B cell (primary cell): ENCODE results near the gene CDK5R2. TPM values are rescaled to one million over a fixed set of nuclear protein-coding genes. Genes with fewer than 3 reads are reported as not detected.

Source experiments
- ATAC-seq: fragments of 200-7000 bp; cut with Tn5 transposase; one replicate; pipeline ENCODE4 v1.10.0; 2021; ENCODE audit warnings: low read depth, mild to moderate bottlenecking, moderate number of reproducible peaks, moderate library complexity
- CTCF ChIA-PET: fragments of 350-600 bp; sonication (Branson Sonifier 250); formaldehyde crosslinking; loops from one replicate; lab custom pipeline; 2021; ENCODE audit warnings: antibody characterized with exemption, inconsistent platforms; lab: Charles Lee
- POLR2A ChIA-PET: fragments of 350-600 bp; sonication (Branson Sonifier 250); formaldehyde crosslinking; loops from one replicate; lab custom pipeline; 2021; ENCODE audit warnings: antibody characterized with exemption; lab: Charles Lee
- DNase-seq: peaks from one replicate; pipeline ENCODE4 v3.0.0; 2013
- H2AFZ ChIP-seq: 2 replicates; pipeline ENCODE4 v1.6.1; 2012; ENCODE audit warnings: mild to moderate bottlenecking, low read depth, low read length; ENCODE audit not compliant: insufficient read depth, poor library complexity, severe bottlenecking
- H3K27ac ChIP-seq, 2 donors: 1 replicate in 1 of 2; 2 replicates in 1 of 2; pipeline ENCODE4 v1.5.1; 2012 to 2013; ENCODE audit warnings: low read length in 2 of 2, mild to moderate bottlenecking in 2 of 2, moderate library complexity in 1 of 2
- H3K27me3 ChIP-seq, 4 experiments: fragments of 200-600 bp in 1 of 4; sonication (generic) in 1 of 4; replicated peaks in 1 of 4; 1 replicate in 2 of 4; 2 replicates in 2 of 4; pipeline versions ENCODE4 v1.6.1 to v1.7.0; 2013 to 2016; ENCODE audit warnings: low read length in 3 of 4, mild to moderate bottlenecking in 2 of 4, mixed read lengths in 1 of 4, moderate library complexity in 1 of 4; ENCODE audit not compliant: insufficient read depth in 4 of 4, control insufficient read depth in 3 of 4; ENCODE audit errors: control extremely low read depth in 1 of 4
- H3K36me3 ChIP-seq, 2 experiments: replicated peaks in 1 of 2; 1 replicate in 1 of 2; 2 replicates in 1 of 2; pipeline versions ENCODE4 v1.6.1 to v1.7.1; 2013; ENCODE audit warnings: low read length in 1 of 2; ENCODE audit not compliant: insufficient read depth in 2 of 2, control insufficient read depth in 1 of 2; ENCODE audit errors: control extremely low read depth in 1 of 2, extremely low read depth in 1 of 2
- H3K4me1 ChIP-seq, 2 donors: fragments of 200-600 bp in 1 of 2; sonication (generic) in 1 of 2; 1 replicate in 1 of 2; 2 replicates in 1 of 2; pipeline versions ENCODE4 v1.5.1 to v1.6.1; 2013 to 2017; ENCODE audit warnings: low read length in 2 of 2; ENCODE audit not compliant: control insufficient read depth in 2 of 2, insufficient read depth in 2 of 2
- H3K4me2 ChIP-seq: replicated peaks from 2 replicates; pipeline ENCODE3; 2012; ENCODE audit warnings: mild to moderate bottlenecking, low read depth, low read length; ENCODE audit not compliant: poor library complexity, severe bottlenecking
- H3K4me3 ChIP-seq, 5 experiments: fragments of 200-600 bp in 1 of 5; sonication (generic) in 1 of 5; 1 replicate in 3 of 5; 2 replicates in 2 of 5; pipeline versions ENCODE4 v1.5.1 to v1.7.0; 2011 to 2016; ENCODE audit warnings: low read length in 4 of 5, mild to moderate bottlenecking in 4 of 5, low read depth in 2 of 5, control low read depth in 1 of 5, moderate library complexity in 1 of 5; ENCODE audit not compliant: insufficient read depth in 1 of 5; ENCODE audit errors: control extremely low read depth in 1 of 5, extremely low read depth in 1 of 5
- H3K79me2 ChIP-seq: fragments of 200-600 bp; sonication (generic); one replicate; pipeline ENCODE4 v1.6.0; 2016; ENCODE audit warnings: low read length; ENCODE audit not compliant: control insufficient read depth, insufficient read depth
- H3K9ac ChIP-seq: fragments of 200-600 bp; sonication (generic); 2 replicates; pipeline ENCODE4 v1.6.1; 2017; ENCODE audit warnings: mild to moderate bottlenecking, low read length, moderate library complexity
- H3K9me3 ChIP-seq, 3 donors: one replicate each; pipeline versions ENCODE4 v1.6.1 to v1.7.1; 2013; ENCODE audit warnings: low read length in 2 of 3; ENCODE audit not compliant: control insufficient read depth in 2 of 3, insufficient read depth in 1 of 3; ENCODE audit errors: control extremely low read depth in 1 of 3
- H4K20me1 ChIP-seq: 2 replicates; pipeline ENCODE4 v1.6.0; 2012; ENCODE audit warnings: mild to moderate bottlenecking, low read length; ENCODE audit not compliant: insufficient read depth, control insufficient read depth, poor library complexity, severe bottlenecking
- H3K27ac Mint-ChIP-seq: one replicate; pipeline ENCODE4 v1.8.0; 2021; ENCODE audit warnings: mixed read lengths
- H3K27me3 Mint-ChIP-seq: one replicate; pipeline ENCODE4 v1.8.0; 2021; ENCODE audit warnings: mixed read lengths
- H3K4me1 Mint-ChIP-seq: one replicate; pipeline ENCODE4 v1.8.0; 2021; ENCODE audit warnings: mixed read lengths
- H3K4me3 Mint-ChIP-seq: one replicate; pipeline ENCODE4 v1.8.0; 2021; ENCODE audit warnings: mixed read lengths
- H3K9me3 Mint-ChIP-seq: one replicate; pipeline ENCODE4 v1.8.0; 2022; ENCODE audit warnings: mixed read lengths; ENCODE audit not compliant: insufficient read depth
- EZH2 ChIP-seq: IDR thresholded peaks from 2 replicates; pipeline ENCODE4 v1.6.1; 2012; ENCODE audit warnings: borderline replicate concordance, low read depth, mild to moderate bottlenecking, moderate library complexity, low read length; ENCODE audit not compliant: insufficient read depth, poor library complexity, severe bottlenecking
- WGBS: methylation state at CpG from one replicate; pipeline ENCODE4 v1.1.5; 2013; ENCODE audit warnings: missing lambda C conversion rate; ENCODE audit not compliant: insufficient coverage; 5-methylcytosine and 5-hydroxymethylcytosine counted together
- intact Hi-C: fragments of 100-400 bp; cut with micrococcal nuclease; formaldehyde crosslinking; loops from one replicate; pipeline ENCODE4 v1.10.0; 2022
- polyA plus RNA-seq: library from polyadenylated mRNA; depleted of rRNA; stranded (reverse); fragments of >200 nt; gene quantifications from 2 replicates; pipeline ENCODE4 v1.2.3, GENCODE V29; 2012
- total RNA-seq, 2 donors: library from RNA; stranded (reverse); fragments of 120-200 nt in 1 of 2; gene quantifications; 1 replicate in 1 of 2; 2 replicates in 1 of 2; pipeline versions ENCODE4 v1.2.3 to v1.2.4, GENCODE V29; 2013 to 2022
- TF ChIP-seq, protein P1 (sequence below): fragments of 200-600 bp; IDR thresholded peaks from one replicate; pipeline ENCODE4 v1.8.0; 2022; ENCODE audit warnings: antibody characterized with exemption, mild to moderate bottlenecking

CDK5R2 gene
- total and polyA plus RNA-seq, 2 donors (not counting 1 experiment from before 2014, with no cell fraction given): not detected

DNA sequence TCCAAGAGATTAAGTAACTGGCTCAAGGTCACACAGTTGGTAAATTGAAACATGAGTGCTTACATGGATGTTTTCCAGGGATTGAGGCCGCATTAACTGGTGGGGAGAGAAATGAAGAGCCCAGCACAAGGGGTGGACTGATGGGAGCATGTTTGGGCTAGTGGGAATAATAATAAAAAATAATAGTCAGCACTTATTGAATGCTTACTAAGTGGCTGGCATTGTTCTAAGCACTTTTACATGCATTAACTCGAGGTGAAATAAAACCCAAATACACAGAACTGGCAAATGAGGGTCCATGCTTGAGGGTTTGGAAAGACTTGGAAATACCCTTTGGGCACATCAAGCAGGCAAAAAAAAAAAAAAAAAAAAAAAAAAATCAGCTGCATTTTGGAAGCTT is 34.0 kb upstream of the CDK5R2 start:
- Mint-ChIP-seq H3K9me3 (peaks cover 10% of the 10 kb centered on the region), H3K4me1 (peaks cover 2% of the 10 kb centered on the region), H3K27ac (no peak overlapping the region), H3K4me3 (no peak overlapping the region), H3K27me3 (peaks cover 29% of the 10 kb centered on the region)
- intact Hi-C loops: no loop called here
- H3K9ac ChIP-seq: no peak overlapping the region
- ChIA-PET CTCF (interaction anchor here (0.5 kb wide), 1 partner anchor 148 kb away, joined by 3 read pairs; no protein-coding TSS in a partner anchor), POLR2A (no interaction called here)
- ATAC-seq (no peak), DNase-seq (no peak)
- peaks cover 0 to 9% (median 3%) of the 10 kb centered on the region in 4 experiments for H3K27me3 ChIP-seq
- no peak overlapping the region for H3K27ac ChIP-seq
- no peak overlapping the region for H3K4me3 ChIP-seq
- no peak overlapping the region for H3K4me2 ChIP-seq
- TF ChIP-seq, protein P1, sequence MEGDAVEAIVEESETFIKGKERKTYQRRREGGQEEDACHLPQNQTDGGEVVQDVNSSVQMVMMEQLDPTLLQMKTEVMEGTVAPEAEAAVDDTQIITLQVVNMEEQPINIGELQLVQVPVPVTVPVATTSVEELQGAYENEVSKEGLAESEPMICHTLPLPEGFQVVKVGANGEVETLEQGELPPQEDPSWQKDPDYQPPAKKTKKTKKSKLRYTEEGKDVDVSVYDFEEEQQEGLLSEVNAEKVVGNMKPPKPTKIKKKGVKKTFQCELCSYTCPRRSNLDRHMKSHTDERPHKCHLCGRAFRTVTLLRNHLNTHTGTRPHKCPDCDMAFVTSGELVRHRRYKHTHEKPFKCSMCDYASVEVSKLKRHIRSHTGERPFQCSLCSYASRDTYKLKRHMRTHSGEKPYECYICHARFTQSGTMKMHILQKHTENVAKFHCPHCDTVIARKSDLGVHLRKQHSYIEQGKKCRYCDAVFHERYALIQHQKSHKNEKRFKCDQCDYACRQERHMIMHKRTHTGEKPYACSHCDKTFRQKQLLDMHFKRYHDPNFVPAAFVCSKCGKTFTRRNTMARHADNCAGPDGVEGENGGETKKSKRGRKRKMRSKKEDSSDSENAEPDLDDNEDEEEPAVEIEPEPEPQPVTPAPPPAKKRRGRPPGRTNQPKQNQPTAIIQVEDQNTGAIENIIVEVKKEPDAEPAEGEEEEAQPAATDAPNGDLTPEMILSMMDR: no peak
- TF ChIP-seq EZH2: no peak
- H4K20me1 ChIP-seq: no peaks in the 10 kb centered on the region
- H3K9me3 ChIP-seq: peaks cover 3 to 24% (median 15%) of the 10 kb centered on the region in 3 donors
- peaks cover 0 to 4% of the 10 kb centered on the region in 2 donors for H3K4me1 ChIP-seq
- no peak overlapping the region for H2AFZ ChIP-seq
- no peaks in the 10 kb centered on the region for H3K79me2 ChIP-seq
- no CpG with 5 or more reads among the region's 2 CpGs for WGBS
- no peaks in the 10 kb centered on the region for H3K36me3 ChIP-seq

DNA sequence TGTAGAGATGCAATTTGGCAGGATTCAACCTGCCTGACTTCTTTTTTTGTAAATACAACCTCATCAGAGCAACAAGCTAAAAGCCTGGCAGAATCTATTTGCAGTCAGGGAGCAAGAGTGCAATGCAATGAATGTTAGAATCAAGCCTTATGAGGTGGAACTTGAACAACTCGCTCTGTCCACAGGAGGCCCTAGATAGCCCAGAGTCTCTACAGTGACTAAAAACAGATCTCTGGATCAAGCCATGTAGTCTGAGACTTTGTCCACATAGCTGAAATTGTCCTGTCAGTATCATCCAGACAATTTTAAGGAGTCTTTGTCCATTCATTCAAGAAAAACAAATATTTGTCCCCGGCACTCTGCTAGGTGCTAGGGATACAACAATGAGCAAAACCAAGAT is 32.0 kb upstream of the CDK5R2 start:
- H3K9me3 ChIP-seq: peaks cover 3 to 24% (median 18%) of the 10 kb centered on the region in 3 donors
- ChIA-PET POLR2A (no interaction called here), CTCF (interaction anchor here (1.2 kb wide), 1 partner anchor 231 kb away, joined by 3 read pairs; no protein-coding TSS in a partner anchor)
- H3K79me2 ChIP-seq: no peaks in the 10 kb centered on the region
- peaks cover 21% of the 10 kb centered on the region for H3K27me3 Mint-ChIP-seq
- no peak overlapping the region for H3K27ac ChIP-seq
- H3K9ac ChIP-seq: no peak overlapping the region
- ATAC-seq: no peak
- DNase-seq: no peak
- intact Hi-C loops: no loop called here
- H2AFZ ChIP-seq: no peak overlapping the region
- TF ChIP-seq EZH2: no peak
- TF ChIP-seq, protein P1: no peak
- peaks cover 10% of the 10 kb centered on the region for H3K9me3 Mint-ChIP-seq
- H3K27me3 ChIP-seq: peaks cover 0 to 7% (median 2%) of the 10 kb centered on the region in 4 experiments
- no peak overlapping the region for H3K27ac Mint-ChIP-seq
- no peak overlapping the region for H3K4me2 ChIP-seq
- no peaks in the 10 kb centered on the region for H3K36me3 ChIP-seq
- H3K4me3 ChIP-seq: no peak overlapping the region
- no peak overlapping the region for H3K4me3 Mint-ChIP-seq
- WGBS: no CpG with 5 or more reads among the region's 2 CpGs
- no peaks in the 10 kb centered on the region for H4K20me1 ChIP-seq
- peaks cover under 1% of the 10 kb centered on the region for H3K4me1 Mint-ChIP-seq
- peaks cover 0 to under 1% of the 10 kb centered on the region in 2 donors for H3K4me1 ChIP-seq
